Testis (tissue), 3 donors: ENCODE measurements around the gene YEATS4. TPM values are rescaled to one million over a fixed set of nuclear protein-coding genes. Genes with fewer than 3 reads are reported as not detected.
A peak's percentile ranks its signal among the peaks of the same experiment; 100 is the strongest.

ENCODE experiments used
- DNase-seq: peaks from one replicate; pipeline ENCODE4 v3.0.0-alpha.2; 2019
- H3K27ac ChIP-seq, 2 donors: fragments of 200-600 bp; sonication (generic); one replicate each; pipeline ENCODE4 v1.5.1; 2019
- H3K27me3 ChIP-seq: fragments of 200-600 bp; sonication (generic); one replicate; pipeline ENCODE4 v1.5.1; 2019
- H3K36me3 ChIP-seq: fragments of 200-600 bp; sonication (generic); one replicate; pipeline ENCODE4 v1.5.1; 2017; ENCODE audit warnings: low read depth; ENCODE audit errors: missing control alignments
- H3K4me1 ChIP-seq: fragments of 200-600 bp; sonication (generic); one replicate; pipeline ENCODE4 v1.5.1; 2019
- H3K4me3 ChIP-seq, 2 donors: fragments of 200-600 bp; sonication (generic); one replicate each; pipeline ENCODE4 v1.5.1; 2017 to 2019
- H3K9me3 ChIP-seq: fragments of 200-600 bp; sonication (generic); one replicate; pipeline ENCODE4 v1.5.1; 2017
- CTCF ChIP-seq, 3 experiments: fragments of 450-650 bp in 2 of 3; fragments of 200-600 bp in 1 of 3; sonication (generic) in 1 of 3; IDR thresholded peaks; one replicate each; pipeline ENCODE4 v1.5.1; 2016 to 2019; ENCODE audit warnings: antibody characterized with exemption in 3 of 3, mild to moderate bottlenecking in 2 of 3, moderate library complexity in 1 of 3
- POLR2A ChIP-seq: fragments of 450-650 bp; IDR thresholded peaks from one replicate; pipeline ENCODE4 v1.6.1; 2017; ENCODE audit warnings: antibody characterized with exemption, mild to moderate bottlenecking, moderate library complexity
- WGBS, 2 donors: methylation state at CpG; one replicate each; pipeline ENCODE4 v1.1.5; 2018; 5-methylcytosine and 5-hydroxymethylcytosine counted together
- intact Hi-C: fragments of 100-400 bp; cut with DNase I; formaldehyde crosslinking; loops from one replicate; pipeline ENCODE4 v1.15.1; 2023; ENCODE audit warnings: low total_unique reads
- polyA plus RNA-seq: library from polyadenylated mRNA; stranded (reverse); fragments of 350-450 nt; fragmentation: Illumina TruSeq; extraction: RNeasy Lipid Tissue Mini Kit (QIAGEN cat#74804); gene quantifications from one replicate; pipeline ENCODE4 v1.2.3, GENCODE V29; 2014; ENCODE audit warnings: low read depth, low replicate concordance; ENCODE audit not compliant: insufficient read depth
- total RNA-seq, 2 donors: library from RNA; depleted of rRNA; stranded (reverse); fragments of >200 nt; gene quantifications; one replicate each; pipeline ENCODE4 v1.2.3, GENCODE V29; 2016

Gene YEATS4
- total and polyA plus RNA-seq, 3 donors from 2014 or later = 43.8 to 112 (median 48.4) TPM

GRCh38 chr12:69415471-69416275 lies 56.1 kb downstream of the YEATS4 start:
- intact Hi-C loops = no loop called here
- Histone ChIP-seq H3K4me3 (no peak overlapping the region), H3K9me3 (no peaks in the 10 kb centered on the region), H3K27me3 (no peaks in the 10 kb centered on the region), H3K36me3 (no peaks in the 10 kb centered on the region), H3K4me1 (no peaks in the 10 kb centered on the region), H3K27ac (no peak overlapping the region)
- DNase-seq = peak; percentile 65
- no peak for TF ChIP-seq POLR2A
- TF ChIP-seq CTCF (IDR thresholded peaks at IDR 0.05) = peak; percentile 41 to 78 (median 60)
- WGBS, 2 donors = 41 to 50% methylated on average over 8 of the region's 8 CpGs

GRCh38 chr12:69417231-69417630 lies 57.7 kb downstream of the YEATS4 start:
- DNase-seq = no peak
- Histone ChIP-seq H3K4me1 (no peaks in the 10 kb centered on the region), H3K9me3 (no peaks in the 10 kb centered on the region), H3K4me3 (no peak overlapping the region), H3K27ac (no peak overlapping the region), H3K27me3 (no peaks in the 10 kb centered on the region), H3K36me3 (no peaks in the 10 kb centered on the region)
- 95 to 96% methylated on average over 5 of the region's 5 CpGs for WGBS, 2 donors
- TF ChIP-seq POLR2A = no peak
- TF ChIP-seq CTCF (IDR thresholded peaks at IDR 0.05) = no peak
- intact Hi-C loops = no loop called here

GRCh38 chr12:69417741-69418167 lies 58.2 kb downstream of the YEATS4 start:
- Histone ChIP-seq H3K36me3 (no peaks in the 10 kb centered on the region), H3K9me3 (no peaks in the 10 kb centered on the region), H3K4me1 (no peaks in the 10 kb centered on the region), H3K4me3 (no peak overlapping the region), H3K27me3 (no peaks in the 10 kb centered on the region), H3K27ac (no peak overlapping the region)
- intact Hi-C loops = no loop called here
- TF ChIP-seq POLR2A (no peak), CTCF (IDR thresholded peaks at IDR 0.05) (no peak)
- no peak for DNase-seq
- 93 to 95% methylated on average over 5 of the region's 5 CpGs for WGBS, 2 donors

- H3K27ac ChIP-seq = no peak overlapping the region
- no peak for DNase-seq
- 94 to 100% methylated on average over 1 of the region's 1 CpG for WGBS, 2 donors
- intact Hi-C loops = no loop called here
- no peaks in the 10 kb centered on the region for H3K4me1 ChIP-seq
- H3K4me3 ChIP-seq = no peak overlapping the region
- H3K27me3 ChIP-seq = no peaks in the 10 kb centered on the region
- no peak for TF ChIP-seq POLR2A
- H3K9me3 ChIP-seq = no peaks in the 10 kb centered on the region
- H3K36me3 ChIP-seq = no peaks in the 10 kb centered on the region
Measured at GRCh38 chr12:69419701-69420100, 60.2 kb downstream of the YEATS4 start.

GRCh38 chr12:69421548-69421947 lies 62.0 kb downstream of the YEATS4 start:
- intact Hi-C loops = no loop called here
- H3K36me3 ChIP-seq = no peaks in the 10 kb centered on the region
- H3K4me1 ChIP-seq = no peaks in the 10 kb centered on the region
- WGBS, 2 donors = 87 to 97% methylated on average over 3 of the region's 3 CpGs
- H3K27ac ChIP-seq = no peak overlapping the region
- TF ChIP-seq CTCF (IDR thresholded peaks at IDR 0.05) (no peak), POLR2A (no peak)
- H3K9me3 ChIP-seq = no peaks in the 10 kb centered on the region
- no peak for DNase-seq
- no peaks in the 10 kb centered on the region for H3K27me3 ChIP-seq
- H3K4me3 ChIP-seq = no peak overlapping the region
